SKM-1 treated with dmso at 0.1 percent for 144 hours (cell line): ENCODE results near the gene NUDT21.
"Not testable (repeated sequence)": the region's sequence is repeated elsewhere in the genome, so short reads cannot be mapped to it uniquely, and the experiment has no call there.

Source experiments
- DNase-seq: peaks from one replicate; lab custom pipeline; 2025; ENCODE audit not compliant: unreplicated experiment; lab: John Stamatoyannopoulos, UW

NUDT21 gene

DNA sequence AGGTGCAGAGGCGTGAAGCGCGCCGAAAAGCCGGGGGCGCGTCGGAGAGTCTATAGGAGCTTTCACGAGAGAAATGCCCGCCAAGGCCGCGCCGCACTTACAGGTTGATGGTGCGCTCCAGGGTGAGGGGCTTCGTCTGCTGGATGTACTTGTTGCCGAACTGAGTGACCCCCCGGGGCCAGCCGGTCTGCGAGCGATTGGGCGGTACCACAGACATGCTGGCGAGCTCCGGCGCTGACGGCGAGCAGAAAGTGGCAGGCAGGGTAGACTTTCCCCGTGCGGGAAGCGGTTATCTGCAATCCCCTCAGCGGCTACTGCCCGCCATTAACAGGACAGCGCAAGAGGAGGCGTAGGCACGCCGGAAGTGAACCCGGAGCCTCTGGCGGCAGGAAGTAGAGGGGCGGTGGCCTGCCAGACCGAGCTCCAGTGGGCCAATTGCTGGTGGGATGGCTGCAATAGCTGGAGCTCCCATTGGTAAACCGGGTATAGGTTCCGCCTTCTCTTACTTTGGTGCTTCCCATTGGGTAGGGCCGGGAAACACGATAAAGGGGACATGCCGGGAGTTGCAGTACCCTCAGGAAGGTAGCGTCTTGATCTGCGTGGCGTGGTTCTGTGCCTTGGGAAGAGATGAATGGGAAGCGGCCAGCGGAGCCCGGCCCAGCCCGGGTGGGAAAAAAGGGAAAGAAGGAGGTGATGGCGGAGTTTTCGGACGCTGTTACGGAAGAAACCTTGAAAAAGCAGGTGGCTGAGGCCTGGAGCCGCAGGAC, at the start of gene NUDT21, which contains the start of gene OGFOD1:
Gene NUDT21, minus strand, starts transcription at position 347 of the 767 bp plus-strand sequence. Its CDS starts 130 bp downstream, at position 217.
Gene OGFOD1, plus strand, starts transcription at position 569 of the 767 bp plus-strand sequence. Its CDS starts 59 bp downstream, at position 628.
- peak; percentile 99 for DNase-seq

- DNase-seq: no peak
These were observed 42.7 kb upstream of the NUDT21 start for GRCh38 chr16:56493815-56494214.

DNA sequence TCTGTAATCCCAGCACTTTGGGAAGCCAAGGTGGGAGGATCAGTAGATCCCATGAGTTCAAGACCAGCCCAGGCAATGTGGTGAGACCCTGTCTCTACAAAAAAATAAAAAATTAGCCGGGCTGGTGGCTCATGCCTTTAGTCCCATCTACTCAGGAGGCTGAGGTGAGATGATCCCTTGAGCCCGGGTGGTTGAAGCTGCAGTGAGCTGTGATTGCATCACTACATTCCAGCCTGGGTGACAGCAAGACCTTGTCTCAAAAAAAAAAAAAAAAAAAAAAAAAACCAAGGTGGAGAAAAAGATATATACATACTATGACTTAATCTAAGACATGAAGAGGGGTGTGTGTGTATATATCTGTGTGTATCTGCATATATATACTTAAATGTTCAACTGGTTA, 42.0 kb upstream of the NUDT21 start:
- DNase-seq: no peak

DNA sequence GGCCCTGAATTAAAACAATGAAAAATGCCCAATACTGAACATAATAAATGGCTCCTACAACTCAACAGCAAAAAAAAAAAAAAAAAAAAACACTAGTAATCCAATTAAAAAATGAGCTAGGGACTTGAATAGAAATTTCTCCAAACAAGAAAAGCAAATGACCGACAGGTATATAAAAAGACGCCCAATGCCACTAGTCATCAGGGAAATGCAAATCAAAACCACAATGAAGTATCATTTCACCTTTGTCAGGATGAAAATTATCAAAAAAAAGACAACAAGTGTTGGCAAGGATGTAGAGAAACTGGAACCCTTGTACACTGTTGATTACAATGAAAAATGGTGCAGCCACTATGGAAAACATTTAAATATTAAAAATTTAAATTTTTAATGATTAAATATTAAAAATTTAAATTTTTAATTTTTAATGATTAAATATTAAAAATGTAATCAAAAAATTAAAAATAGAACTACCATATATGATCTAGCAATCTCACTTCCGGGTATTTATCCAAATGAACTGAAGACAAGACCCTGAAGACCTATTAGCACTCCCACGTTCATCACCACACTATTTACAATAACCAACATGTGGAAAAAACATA, 40.6 kb upstream of the NUDT21 start:
- no peak for DNase-seq

DNA sequence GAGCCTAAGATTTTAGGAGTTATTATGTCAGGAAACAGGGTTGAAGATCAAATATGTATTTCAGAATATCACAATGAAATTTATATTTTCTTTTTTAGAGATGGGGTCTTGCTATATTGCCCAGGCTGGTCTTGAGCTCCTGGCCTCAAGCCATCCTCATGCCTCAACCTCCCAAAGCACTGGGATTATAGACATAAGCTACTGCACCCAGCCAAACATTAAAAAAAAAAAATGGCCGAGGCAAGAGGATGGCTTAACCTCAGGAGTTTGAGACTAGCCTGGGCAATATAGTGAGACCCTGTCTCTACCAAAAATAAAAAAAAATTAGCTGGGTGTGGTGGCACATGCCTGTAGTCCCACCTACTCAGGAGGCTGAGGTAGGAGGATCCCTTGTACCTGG, 37.7 kb upstream of the NUDT21 start:
- not testable (repeated sequence) for DNase-seq

- no peak for DNase-seq
These were observed 36.9 kb upstream of the NUDT21 start for GRCh38 chr16:56488035-56488434.

DNA sequence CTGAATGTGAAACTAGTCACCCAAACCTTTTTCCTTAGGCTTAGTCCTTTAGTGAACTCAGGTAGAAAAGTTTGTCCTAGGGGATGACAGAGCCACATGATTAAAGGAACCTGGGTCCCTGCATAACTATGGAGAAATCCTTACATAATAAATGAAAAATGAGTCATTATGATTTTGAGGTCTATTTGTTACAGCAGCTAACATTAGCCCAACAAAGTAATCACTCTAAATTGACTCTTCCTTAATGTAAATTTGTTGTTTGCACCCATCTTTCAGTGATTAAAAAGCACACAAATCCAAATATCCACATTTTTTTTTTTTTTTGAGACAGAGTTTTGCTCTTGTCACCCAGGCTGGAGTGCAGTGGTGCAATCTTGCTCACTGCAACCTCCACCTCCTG, 32.3 kb upstream of the NUDT21 start:
- no peak for DNase-seq

DNA sequence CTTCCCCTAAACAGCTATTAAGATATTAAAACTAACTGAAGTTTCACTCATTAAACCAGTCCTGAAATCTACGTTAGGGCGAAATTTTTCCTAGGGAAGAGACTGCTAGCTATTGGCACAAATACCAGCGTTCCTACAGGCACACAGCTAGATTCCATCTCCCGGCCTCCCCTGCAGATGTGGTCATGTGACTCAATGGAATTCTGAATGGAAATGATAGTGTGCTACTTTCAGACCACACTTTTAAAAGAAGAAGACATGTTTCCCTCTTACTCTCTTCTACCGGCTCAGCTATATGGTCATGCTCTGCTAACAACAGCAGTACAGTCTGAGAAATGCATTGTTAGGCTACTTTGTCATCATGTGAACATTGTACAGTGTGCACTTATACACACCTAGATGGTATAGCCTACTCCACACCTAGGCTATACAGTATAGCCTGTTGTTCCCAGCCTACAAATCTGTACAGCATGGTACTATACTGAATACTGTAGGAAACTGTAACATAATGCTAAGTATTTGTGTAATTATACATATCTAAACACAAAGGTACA, 31.6 kb upstream of the NUDT21 start:
- no peak for DNase-seq

GRCh38 chr16:56481468-56482122, 30.5 kb upstream of the NUDT21 start:
- DNase-seq: no peak

GRCh38 chr16:56480776-56481467, 29.8 kb upstream of the NUDT21 start:
- DNase-seq: no peak

GRCh38 chr16:56479469-56479868, 28.3 kb upstream of the NUDT21 start:
- no peak for DNase-seq

- peak; percentile 26 for DNase-seq
These were observed 27.3 kb upstream of the NUDT21 start for GRCh38 chr16:56478281-56479049.

DNA sequence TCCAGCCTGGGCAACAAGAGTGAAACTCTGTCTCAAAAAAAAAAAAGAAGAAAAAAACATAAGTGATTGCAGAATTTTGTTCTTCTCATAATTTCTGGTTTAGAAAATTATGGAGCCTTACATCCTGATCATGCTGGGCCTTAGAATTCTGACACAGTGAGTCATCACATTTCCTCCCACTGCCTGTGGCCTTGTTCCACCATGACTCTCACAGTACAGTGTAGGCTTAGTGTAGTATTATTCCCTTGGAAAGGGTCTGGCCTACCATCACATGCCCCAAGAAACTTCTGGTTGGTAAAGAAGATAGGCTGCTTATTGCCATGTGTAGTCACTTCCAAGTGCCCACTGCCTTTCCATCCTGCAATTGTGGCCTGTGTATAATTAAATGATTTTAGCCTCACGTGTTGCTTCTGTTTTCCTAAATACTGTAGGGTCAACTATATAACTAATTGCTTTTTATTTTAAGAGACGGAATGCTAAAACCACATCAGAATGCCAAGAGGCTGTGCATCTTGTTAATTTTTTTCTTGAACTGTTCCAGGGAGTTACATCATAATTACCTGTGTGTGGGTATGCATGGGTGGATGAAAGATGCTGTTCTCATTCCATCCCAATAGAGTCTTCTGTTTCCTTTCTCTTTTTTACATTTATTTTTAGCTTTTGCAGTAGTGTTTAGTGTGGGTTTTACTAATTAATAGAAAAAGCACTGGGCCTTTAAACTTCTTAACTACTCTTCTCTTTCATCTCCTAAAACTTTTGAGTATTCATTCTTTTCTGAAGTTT, 26.2 kb upstream of the NUDT21 start:
- peak; percentile 3 for DNase-seq

- DNase-seq: no peak
These were observed 24.1 kb upstream of the NUDT21 start for GRCh38 chr16:56475201-56475600.

DNA sequence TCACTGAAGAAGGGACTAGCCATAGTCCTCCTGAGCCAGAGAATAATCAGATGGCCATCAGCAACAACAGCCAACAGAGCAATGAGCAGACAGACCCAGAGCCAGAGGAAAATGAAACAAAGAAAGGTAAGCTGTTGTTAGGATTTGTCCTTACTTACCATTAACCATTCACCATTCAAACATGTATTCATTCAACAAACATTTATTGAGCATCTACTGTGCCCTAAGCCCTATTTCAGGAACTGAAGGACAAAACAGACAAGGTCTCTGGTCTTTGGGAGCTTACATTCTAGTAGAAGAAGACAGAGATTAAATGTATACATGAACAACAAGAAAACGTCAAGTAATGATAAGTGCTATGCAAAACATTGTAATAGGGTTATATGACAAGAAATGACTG, 19.5 kb upstream of the NUDT21 start:
- DNase-seq: no peak

GRCh38 chr16:56470232-56470631, 19.1 kb upstream of the NUDT21 start:
- no peak for DNase-seq

- DNase-seq: no peak
These were observed 18.6 kb upstream of the NUDT21 start for GRCh38 chr16:56469748-56470147.

DNA sequence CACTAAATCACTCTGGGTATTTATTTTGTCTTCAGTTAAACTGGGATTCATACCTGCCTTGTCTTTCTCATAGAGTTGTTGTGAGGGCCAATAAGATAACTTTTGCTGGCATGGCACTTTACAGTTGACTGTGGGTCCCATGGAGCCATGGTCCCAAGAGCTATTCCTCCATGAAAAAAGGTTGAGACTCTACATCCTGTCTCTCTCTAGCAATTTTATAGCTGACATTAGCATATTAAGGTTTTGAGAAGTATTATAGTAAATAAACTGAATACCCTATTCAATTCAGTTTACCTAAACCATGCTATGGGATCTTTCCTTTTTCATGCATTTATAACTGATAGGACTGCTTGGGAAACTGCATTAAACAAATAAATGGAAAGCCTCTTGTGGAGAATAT, 17.7 kb upstream of the NUDT21 start:
- no peak for DNase-seq

DNA sequence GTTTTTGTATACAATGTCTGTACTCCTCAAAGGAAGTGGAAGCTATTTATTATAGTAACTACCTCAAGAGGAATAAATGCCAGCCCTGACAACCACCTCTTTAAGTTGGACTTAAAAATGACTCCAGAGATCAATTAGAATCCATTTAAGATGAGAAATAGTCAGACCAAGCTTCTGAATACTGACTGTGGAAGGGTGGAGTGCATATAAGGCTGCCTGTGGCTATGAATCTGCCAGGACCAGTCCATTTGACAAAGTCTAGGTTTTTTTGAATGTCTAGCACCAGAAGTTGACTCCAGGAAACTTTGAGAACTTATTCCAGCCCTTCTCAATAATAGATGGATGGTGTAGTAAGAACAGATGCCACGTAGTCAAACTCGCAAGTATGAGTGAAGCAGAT, 15.2 kb upstream of the NUDT21 start:
- DNase-seq: no peak

DNA sequence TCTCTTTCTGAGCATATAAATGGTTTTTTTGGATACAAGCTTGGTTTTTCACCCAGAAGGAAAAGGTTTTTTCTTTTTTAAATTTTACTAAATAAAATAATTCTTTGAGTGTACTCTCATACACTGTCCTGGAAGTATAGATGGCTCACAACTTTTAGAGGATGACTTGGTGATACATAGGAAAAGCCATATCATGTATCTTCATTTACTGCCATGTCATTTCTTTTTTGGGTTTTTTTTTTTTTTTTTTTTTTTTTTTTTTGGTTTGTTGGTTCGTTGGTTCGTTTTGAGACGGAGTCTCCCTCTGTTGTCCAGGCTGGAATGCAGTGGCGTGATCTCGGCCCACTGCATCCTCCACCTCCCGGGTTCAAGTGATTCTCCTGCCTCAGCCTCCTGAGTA, 12.0 kb upstream of the NUDT21 start:
- no peak for DNase-seq
